WTC11 (cell line): Measurements from ENCODE around the gene CHST15. TPM values are rescaled to one million over a fixed set of nuclear protein-coding genes. Genes with fewer than 3 reads are reported as not detected.

ENCODE experiments used
- ATAC-seq: fragments of 200-7000 bp; cut with Tn5 transposase; 2 replicates; pipeline ENCODE4 v1.10.0; 2021; ENCODE audit warnings: mild to moderate bottlenecking, moderate library complexity
- CTCF ChIA-PET: fragments of 300-600 bp; sonication (Branson Sonifier 250); formaldehyde crosslinking; loops from one replicate; lab custom pipeline; 2021; ENCODE audit warnings: antibody characterized with exemption; lab: Charles Lee
- POLR2A ChIA-PET: fragments of 350-600 bp; sonication (Branson Sonifier 250); formaldehyde crosslinking; loops from one replicate; lab custom pipeline; 2021; ENCODE audit warnings: antibody characterized with exemption; lab: Charles Lee
- DNase-seq: peaks from one replicate; pipeline ENCODE4 v3.0.0; 2021; ENCODE audit warnings: low spot score
- H3K27ac Mint-ChIP-seq: 2 replicates; pipeline ENCODE4 v1.8.0; 2021; ENCODE audit warnings: mixed read lengths
- H3K27me3 Mint-ChIP-seq: 2 replicates; pipeline ENCODE4 v1.8.0; 2021; ENCODE audit warnings: low read depth, mild to moderate bottlenecking, moderate library complexity, mixed read lengths
- H3K36me3 Mint-ChIP-seq: 2 replicates; pipeline ENCODE4 v1.8.0; 2021; ENCODE audit warnings: mixed read lengths
- H3K4me1 Mint-ChIP-seq: 2 replicates; pipeline ENCODE4 v1.8.0; 2022; ENCODE audit warnings: mixed read lengths
- H3K4me3 Mint-ChIP-seq: 2 replicates; pipeline ENCODE4 v1.8.0; 2021; ENCODE audit warnings: mild to moderate bottlenecking, moderate library complexity, mixed read lengths
- H3K9me3 Mint-ChIP-seq: 2 replicates; pipeline ENCODE4 v1.8.0; 2021; ENCODE audit warnings: mixed read lengths
- CBFB ChIP-seq: sonication (generic); formaldehyde crosslinking; IDR thresholded peaks from 2 replicates; pipeline ENCODE4 v1.8.1; 2022; ENCODE audit warnings: mild to moderate bottlenecking, low read depth, missing genetic modification reagents
- ELF4 ChIP-seq: sonication (generic); formaldehyde crosslinking; IDR thresholded peaks from 2 replicates; pipeline ENCODE4 v1.8.1; 2022; ENCODE audit warnings: low read depth, mild to moderate bottlenecking, moderate library complexity, missing genetic modification reagents
- ESRRA ChIP-seq: sonication (generic); formaldehyde crosslinking; IDR thresholded peaks from 2 replicates; pipeline ENCODE4 v1.8.1; 2022; ENCODE audit warnings: mild to moderate bottlenecking, missing genetic modification reagents, borderline replicate concordance
- ETV6 ChIP-seq: sonication (generic); formaldehyde crosslinking; IDR thresholded peaks from 2 replicates; pipeline ENCODE4 v1.8.1; 2022; ENCODE audit warnings: mild to moderate bottlenecking, missing genetic modification reagents
- FOXJ3 ChIP-seq: sonication (generic); formaldehyde crosslinking; IDR thresholded peaks from 2 replicates; pipeline ENCODE4 v1.9.0; 2021; ENCODE audit warnings: missing genetic modification reagents, mild to moderate bottlenecking, borderline replicate concordance
- GABPB1 ChIP-seq: sonication (generic); formaldehyde crosslinking; IDR thresholded peaks from 2 replicates; pipeline ENCODE4 v1.8.1; 2023; ENCODE audit warnings: mild to moderate bottlenecking, missing genetic modification reagents
- GTF2I ChIP-seq: fragments of 250-450 bp; sonication (Bioruptor Pico); conservative IDR thresholded peaks from 2 replicates; pipeline ENCODE4 v1.4.0; 2021; ENCODE audit warnings: mild to moderate bottlenecking
- JAZF1 ChIP-seq: fragments of 250-450 bp; sonication (Bioruptor Pico); IDR thresholded peaks from 2 replicates; pipeline ENCODE4 v1.9.0; 2021; ENCODE audit warnings: moderate library complexity, mild to moderate bottlenecking, inconsistent platforms
- NFATC4 ChIP-seq: fragments of 250-450 bp; sonication (Bioruptor Pico); IDR thresholded peaks from 2 replicates; pipeline ENCODE4 v1.9.0; 2021; ENCODE audit warnings: mild to moderate bottlenecking
- RELA ChIP-seq: sonication (generic); formaldehyde crosslinking; IDR thresholded peaks from 2 replicates; pipeline ENCODE4 v1.8.1; 2022; ENCODE audit warnings: missing genetic modification reagents, mild to moderate bottlenecking, borderline replicate concordance
- SMAD4 ChIP-seq: sonication (generic); formaldehyde crosslinking; IDR thresholded peaks from 2 replicates; pipeline ENCODE4 v1.8.0; 2022; ENCODE audit warnings: mild to moderate bottlenecking, missing genetic modification reagents
- ZBTB21 ChIP-seq: sonication (generic); formaldehyde crosslinking; IDR thresholded peaks from 2 replicates; pipeline ENCODE4 v1.8.1; 2023; ENCODE audit warnings: mild to moderate bottlenecking, missing genetic modification reagents, borderline replicate concordance
- ZNF317 ChIP-seq: sonication (generic); formaldehyde crosslinking; IDR thresholded peaks from 2 replicates; pipeline ENCODE4 v1.8.1; 2023; ENCODE audit warnings: low read depth, mild to moderate bottlenecking, moderate library complexity, missing genetic modification reagents, borderline replicate concordance
- total RNA-seq: library from RNA; stranded (reverse); gene quantifications from 3 replicates; pipeline ENCODE4 v1.2.3, GENCODE V29; 2021
- TF ChIP-seq, protein P1 (sequence below): sonication (generic); formaldehyde crosslinking; conservative IDR thresholded peaks from 2 replicates; pipeline ENCODE4 v1.8.1; 2023; ENCODE audit warnings: mild to moderate bottlenecking, low read depth, missing genetic modification reagents, moderate library complexity
- TF ChIP-seq, protein P2 (sequence below): sonication (generic); formaldehyde crosslinking; IDR thresholded peaks from 2 replicates; pipeline ENCODE4 v1.8.1; 2022; ENCODE audit warnings: low read depth, mild to moderate bottlenecking, moderate library complexity, missing genetic modification reagents, borderline replicate concordance
- TF ChIP-seq, protein P3 (sequence below): sonication (generic); formaldehyde crosslinking; IDR thresholded peaks from 2 replicates; pipeline ENCODE4 v1.8.0; 2022; ENCODE audit warnings: mild to moderate bottlenecking, missing genetic modification reagents
- TF ChIP-seq, protein P4 (sequence below): fragments of 250-450 bp; sonication (Bioruptor Pico); IDR thresholded peaks from 2 replicates; pipeline ENCODE4 v1.9.0; 2021; ENCODE audit warnings: mild to moderate bottlenecking, borderline replicate concordance

The CHST15 gene
- total RNA-seq, 1 experiment from 2014 or later, result 10.7 TPM

DNA sequence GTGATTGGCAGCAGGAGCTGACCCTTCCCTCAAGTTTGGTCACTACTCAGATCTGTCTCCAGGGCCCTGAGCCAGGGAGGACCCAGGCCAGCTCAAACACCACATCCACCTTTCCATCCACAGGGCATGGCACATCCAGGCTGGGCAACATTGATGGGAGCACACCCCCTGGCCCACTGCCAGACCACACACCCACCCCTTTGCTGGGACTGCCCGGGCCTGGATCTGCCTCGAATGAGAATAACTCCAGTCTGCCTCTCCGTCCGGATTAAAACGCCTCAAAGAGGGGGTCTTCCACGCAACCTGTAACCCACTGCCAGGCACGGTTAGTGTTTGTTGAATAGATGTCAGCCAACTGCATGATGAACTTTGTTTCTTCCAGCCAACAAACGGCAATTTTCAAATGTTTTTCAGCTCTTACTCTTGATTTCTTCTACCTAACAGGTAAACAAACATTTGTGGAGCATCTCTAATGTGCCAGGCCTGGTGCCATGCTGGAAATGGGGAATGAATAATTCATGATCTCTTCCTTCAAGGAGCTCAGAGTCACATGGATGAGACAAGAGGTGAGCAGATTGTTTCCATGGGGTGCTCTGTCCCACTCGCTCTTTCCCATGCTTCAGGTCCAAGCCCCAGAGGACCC is 41.0 kb upstream of the CHST15 start:
- no peak overlapping the region for H3K27ac Mint-ChIP-seq
- DNase-seq (no peak), ATAC-seq (no peak)
- ChIA-PET POLR2A (interaction anchor here (1.0 kb wide), 1 partner anchor 108 kb away, joined by 4 read pairs; no protein-coding TSS in a partner anchor), CTCF (interaction anchor here (1.0 kb wide), 1 partner anchor 9 kb away, joined by 3 read pairs; no protein-coding TSS in a partner anchor)
- H3K4me1 Mint-ChIP-seq, result no peaks in the 10 kb centered on the region
- H3K9me3 Mint-ChIP-seq, result no peaks in the 10 kb centered on the region
- H3K4me3 Mint-ChIP-seq, result no peak overlapping the region
- H3K36me3 Mint-ChIP-seq, result no peaks in the 10 kb centered on the region
- no peaks in the 10 kb centered on the region for H3K27me3 Mint-ChIP-seq
- TF ChIP-seq RELA (CRISPR knock-in tag) (no peak), JAZF1 (CRISPR knock-in tag) (no peak), ZNF317 (no peak), ZBTB21 (CRISPR knock-in tag) (no peak), GTF2I (CRISPR knock-in tag) (no peak), NFATC4 (no peak), FOXJ3 (CRISPR knock-in tag) (no peak), ETV6 (CRISPR knock-in tag) (no peak), GABPB1 (CRISPR knock-in tag) (no peak), CBFB (CRISPR knock-in tag) (no peak), SMAD4 (CRISPR knock-in tag) (no peak), ELF4 (no peak), ESRRA (no peak)
- TF ChIP-seq, protein P1, sequence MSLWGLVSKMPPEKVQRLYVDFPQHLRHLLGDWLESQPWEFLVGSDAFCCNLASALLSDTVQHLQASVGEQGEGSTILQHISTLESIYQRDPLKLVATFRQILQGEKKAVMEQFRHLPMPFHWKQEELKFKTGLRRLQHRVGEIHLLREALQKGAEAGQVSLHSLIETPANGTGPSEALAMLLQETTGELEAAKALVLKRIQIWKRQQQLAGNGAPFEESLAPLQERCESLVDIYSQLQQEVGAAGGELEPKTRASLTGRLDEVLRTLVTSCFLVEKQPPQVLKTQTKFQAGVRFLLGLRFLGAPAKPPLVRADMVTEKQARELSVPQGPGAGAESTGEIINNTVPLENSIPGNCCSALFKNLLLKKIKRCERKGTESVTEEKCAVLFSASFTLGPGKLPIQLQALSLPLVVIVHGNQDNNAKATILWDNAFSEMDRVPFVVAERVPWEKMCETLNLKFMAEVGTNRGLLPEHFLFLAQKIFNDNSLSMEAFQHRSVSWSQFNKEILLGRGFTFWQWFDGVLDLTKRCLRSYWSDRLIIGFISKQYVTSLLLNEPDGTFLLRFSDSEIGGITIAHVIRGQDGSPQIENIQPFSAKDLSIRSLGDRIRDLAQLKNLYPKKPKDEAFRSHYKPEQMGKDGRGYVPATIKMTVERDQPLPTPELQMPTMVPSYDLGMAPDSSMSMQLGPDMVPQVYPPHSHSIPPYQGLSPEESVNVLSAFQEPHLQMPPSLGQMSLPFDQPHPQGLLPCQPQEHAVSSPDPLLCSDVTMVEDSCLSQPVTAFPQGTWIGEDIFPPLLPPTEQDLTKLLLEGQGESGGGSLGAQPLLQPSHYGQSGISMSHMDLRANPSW (CRISPR knock-in tag), result no peak
- TF ChIP-seq, protein P2, sequence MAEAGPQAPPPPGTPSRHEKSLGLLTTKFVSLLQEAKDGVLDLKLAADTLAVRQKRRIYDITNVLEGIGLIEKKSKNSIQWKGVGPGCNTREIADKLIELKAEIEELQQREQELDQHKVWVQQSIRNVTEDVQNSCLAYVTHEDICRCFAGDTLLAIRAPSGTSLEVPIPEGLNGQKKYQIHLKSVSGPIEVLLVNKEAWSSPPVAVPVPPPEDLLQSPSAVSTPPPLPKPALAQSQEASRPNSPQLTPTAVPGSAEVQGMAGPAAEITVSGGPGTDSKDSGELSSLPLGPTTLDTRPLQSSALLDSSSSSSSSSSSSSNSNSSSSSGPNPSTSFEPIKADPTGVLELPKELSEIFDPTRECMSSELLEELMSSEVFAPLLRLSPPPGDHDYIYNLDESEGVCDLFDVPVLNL (CRISPR knock-in tag), result no peak
- TF ChIP-seq, protein P3, sequence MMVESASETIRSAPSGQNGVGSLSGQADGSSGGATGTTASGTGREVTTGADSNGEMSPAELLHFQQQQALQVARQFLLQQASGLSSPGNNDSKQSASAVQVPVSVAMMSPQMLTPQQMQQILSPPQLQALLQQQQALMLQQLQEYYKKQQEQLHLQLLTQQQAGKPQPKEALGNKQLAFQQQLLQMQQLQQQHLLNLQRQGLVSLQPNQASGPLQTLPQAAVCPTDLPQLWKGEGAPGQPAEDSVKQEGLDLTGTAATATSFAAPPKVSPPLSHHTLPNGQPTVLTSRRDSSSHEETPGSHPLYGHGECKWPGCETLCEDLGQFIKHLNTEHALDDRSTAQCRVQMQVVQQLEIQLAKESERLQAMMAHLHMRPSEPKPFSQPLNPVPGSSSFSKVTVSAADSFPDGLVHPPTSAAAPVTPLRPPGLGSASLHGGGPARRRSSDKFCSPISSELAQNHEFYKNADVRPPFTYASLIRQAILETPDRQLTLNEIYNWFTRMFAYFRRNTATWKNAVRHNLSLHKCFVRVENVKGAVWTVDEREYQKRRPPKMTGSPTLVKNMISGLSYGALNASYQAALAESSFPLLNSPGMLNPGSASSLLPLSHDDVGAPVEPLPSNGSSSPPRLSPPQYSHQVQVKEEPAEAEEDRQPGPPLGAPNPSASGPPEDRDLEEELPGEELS, result no peak
- TF ChIP-seq, protein P4, sequence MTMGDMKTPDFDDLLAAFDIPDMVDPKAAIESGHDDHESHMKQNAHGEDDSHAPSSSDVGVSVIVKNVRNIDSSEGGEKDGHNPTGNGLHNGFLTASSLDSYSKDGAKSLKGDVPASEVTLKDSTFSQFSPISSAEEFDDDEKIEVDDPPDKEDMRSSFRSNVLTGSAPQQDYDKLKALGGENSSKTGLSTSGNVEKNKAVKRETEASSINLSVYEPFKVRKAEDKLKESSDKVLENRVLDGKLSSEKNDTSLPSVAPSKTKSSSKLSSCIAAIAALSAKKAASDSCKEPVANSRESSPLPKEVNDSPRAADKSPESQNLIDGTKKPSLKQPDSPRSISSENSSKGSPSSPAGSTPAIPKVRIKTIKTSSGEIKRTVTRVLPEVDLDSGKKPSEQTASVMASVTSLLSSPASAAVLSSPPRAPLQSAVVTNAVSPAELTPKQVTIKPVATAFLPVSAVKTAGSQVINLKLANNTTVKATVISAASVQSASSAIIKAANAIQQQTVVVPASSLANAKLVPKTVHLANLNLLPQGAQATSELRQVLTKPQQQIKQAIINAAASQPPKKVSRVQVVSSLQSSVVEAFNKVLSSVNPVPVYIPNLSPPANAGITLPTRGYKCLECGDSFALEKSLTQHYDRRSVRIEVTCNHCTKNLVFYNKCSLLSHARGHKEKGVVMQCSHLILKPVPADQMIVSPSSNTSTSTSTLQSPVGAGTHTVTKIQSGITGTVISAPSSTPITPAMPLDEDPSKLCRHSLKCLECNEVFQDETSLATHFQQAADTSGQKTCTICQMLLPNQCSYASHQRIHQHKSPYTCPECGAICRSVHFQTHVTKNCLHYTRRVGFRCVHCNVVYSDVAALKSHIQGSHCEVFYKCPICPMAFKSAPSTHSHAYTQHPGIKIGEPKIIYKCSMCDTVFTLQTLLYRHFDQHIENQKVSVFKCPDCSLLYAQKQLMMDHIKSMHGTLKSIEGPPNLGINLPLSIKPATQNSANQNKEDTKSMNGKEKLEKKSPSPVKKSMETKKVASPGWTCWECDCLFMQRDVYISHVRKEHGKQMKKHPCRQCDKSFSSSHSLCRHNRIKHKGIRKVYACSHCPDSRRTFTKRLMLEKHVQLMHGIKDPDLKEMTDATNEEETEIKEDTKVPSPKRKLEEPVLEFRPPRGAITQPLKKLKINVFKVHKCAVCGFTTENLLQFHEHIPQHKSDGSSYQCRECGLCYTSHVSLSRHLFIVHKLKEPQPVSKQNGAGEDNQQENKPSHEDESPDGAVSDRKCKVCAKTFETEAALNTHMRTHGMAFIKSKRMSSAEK (CRISPR knock-in tag), result no peak
